ENCODE results near the gene TRIM75.
"Not testable (repeated sequence)": the region's sequence is repeated elsewhere in the genome, so short reads cannot be mapped to it uniquely, and the experiment has no call there.

TRIM75 gene

DNA sequence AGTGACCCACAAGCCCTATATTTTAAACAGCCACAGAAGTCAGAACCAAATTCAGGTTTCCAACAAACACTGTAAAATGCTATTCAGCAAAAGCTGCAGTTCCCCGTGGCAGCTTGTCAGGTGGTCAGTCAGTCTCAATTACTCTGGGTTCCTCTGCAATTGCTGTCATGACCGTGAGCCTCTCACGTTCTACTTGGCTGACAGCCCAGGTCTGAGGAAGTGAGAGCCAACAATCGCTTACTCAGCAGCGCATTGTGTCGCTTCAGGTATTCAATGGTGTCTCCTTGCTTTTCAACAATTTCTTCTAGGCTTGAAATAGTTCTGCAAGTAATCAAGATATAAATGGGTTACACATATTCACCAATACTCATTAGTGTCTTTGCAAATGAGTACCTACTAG, 25.8 kb downstream of the TRIM75 start:
- DNase-seq: no peak

DNA sequence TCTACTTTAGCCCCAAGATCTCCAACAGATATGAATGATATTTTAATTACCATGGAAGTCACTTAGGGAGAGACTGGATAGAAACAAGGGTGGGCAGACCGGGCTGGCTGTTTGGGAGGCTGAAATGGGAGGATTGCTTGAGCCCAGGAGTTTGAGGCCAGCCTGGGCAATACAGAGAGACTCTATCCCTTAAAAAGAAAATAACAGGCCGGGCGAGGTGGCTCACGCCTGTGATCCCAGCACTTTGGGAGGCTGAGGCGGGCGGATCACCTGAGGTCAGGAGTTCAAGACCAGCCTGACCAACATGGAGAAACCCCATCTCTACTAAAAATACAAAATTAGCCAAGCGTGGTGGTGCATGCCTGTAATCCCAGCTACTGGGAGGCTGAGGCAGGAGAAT, 31.1 kb downstream of the TRIM75 start:
- not testable (repeated sequence) for DNase-seq

DNA sequence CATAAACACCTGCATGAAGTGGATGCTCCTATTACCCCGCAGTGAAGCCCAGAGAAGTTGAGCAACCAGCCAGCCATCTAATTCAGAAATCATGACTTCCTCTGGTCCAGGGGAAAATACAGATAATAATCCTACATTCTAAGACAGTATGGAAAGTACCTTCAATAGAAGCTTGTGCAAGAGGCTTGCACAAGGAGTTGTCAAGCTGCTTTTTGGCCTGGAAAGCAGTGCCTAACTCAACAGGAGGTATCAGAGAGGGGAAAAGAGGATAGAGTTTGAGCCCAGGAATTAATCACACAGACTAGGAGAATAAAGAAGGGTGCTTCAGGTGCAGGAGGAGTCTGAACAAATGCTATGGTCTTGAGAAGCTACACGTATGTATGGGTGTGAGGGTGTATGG, 32.3 kb downstream of the TRIM75 start:
- no peak for DNase-seq

DNA sequence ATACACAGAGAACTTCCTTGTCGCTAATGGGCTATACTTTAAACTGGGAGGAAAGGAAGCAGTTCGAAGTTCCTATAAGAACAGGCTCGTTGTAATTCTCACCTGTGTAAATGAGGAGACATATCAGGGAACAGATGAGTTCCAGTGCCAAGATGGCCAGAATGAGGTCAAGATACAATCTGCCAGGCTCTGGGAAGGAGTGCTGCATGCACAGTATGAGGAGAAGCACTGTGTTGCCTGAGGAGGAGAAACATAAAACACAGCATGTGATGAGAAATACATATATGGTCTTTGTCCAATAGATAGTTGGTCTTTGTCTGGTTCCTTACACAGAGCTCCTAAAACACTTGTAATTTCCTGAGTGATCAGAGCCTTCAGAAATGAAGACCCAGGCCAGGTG, 34.7 kb downstream of the TRIM75 start:
- no peak for DNase-seq

DNA sequence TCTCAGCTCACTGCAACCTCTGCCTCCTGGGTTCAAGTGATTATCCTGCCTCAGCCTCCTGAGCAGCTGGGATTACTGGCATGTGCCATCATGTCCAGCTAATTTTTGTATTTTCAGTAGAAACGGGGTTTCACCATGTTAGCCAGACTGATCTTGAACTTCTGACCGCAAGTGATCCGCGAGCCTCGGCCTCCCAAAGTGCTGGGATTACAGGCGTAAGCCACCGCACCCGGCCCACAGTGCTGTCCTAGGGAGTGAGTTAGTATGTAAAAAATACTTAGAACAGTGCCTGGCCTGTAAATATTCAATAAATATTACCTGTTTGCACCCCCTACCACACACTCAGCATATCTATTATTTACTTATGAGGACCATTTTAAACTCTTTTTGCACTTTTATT, 38.5 kb downstream of the TRIM75 start:
- DNase-seq: not testable (repeated sequence)

DNA sequence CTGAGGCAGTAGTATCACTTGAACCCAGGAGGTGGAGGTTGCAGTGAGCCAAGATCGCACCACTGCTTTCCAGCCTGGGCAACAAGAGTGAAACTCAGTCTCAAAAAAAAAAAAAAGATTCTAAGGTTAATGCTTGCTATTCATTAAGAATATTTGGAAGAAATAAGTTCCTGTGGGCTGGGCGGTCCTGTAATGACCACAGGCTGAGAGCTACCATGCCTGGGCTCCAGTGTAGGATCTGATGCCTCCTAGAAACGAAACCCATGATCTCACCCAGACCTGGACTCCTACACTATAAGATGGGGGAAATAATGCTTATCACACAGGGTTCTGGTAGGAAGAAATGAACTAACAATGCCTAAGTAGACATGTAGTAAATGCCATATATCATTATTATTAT, 41.2 kb downstream of the TRIM75 start:
- no peak for DNase-seq

DNA sequence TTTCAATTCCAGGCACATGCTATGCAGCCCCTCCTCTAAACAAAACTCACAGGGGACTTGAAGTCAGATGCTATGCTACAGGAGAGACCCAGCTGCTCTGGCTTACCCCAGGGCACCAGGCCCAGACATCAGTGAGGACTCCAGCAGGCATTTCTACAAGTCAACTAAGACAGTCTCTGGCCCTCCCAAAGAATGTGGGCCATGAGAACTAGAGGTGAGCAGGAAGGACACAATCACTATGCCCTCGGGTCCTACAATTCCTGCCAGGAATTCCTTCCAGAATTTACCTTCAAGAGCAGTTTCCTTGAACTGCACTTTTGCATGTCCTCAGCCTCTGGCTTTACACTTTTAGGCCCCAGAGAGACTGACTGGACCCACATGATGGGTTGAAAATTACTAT, 41.6 kb downstream of the TRIM75 start:
- DNase-seq: no peak

DNA sequence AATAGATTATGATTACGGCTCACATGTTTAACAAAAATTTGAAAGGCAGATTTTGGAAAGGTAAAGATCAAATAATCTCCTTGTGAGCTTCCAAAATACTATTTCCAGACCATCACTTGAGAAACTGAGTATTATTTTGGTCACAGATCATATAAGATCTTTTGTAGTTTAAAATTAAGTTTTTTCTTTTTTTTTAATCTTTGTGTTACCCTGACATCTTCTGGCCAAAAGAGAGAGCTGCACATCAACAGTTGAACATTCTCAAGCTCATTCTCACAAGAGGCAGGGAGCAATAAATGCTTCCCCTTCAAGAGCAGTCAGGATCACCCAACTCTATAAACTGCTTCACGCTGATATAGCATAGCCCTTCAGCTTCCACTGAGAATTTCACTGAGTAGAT, 43.1 kb downstream of the TRIM75 start:
- no peak for DNase-seq

DNA sequence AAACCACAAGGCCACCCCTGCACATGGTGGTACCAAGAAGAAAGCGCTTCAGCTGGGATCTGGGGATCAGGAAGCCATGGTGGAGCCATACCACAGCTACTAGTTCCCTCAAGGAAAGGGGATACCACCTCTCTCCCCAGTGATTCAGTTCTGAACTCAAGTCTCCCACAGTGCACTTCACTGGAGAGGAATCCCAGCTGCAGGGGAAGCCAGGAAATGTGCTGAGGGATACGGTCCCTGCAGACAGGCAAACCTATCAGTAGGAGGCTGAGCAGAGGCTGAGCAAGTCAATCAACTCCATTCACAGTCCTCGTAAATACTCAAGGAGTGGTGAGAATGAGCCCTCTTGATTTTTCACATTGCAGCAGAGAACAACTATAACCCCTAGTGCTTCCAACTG, 48.0 kb downstream of the TRIM75 start:
- no peak for DNase-seq

DNA sequence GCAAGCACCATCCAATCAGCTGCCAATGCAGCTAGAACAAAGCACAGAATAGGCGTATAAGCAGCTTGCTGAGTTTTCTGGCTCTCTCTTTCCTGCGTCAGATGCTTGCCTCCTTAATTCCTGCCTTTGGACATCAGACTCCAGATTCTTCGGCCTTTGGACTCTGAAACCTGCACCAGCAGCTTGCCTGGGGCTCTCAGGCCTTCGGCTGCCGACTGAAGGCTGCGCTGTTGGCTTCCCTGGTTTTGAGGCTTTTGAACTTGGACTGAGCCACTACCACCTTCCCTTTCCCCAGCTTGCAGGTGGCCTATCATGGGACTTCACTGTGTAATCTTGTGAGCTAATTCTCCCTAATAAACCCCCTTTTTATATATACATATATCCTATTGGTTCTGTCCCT, 52.9 kb downstream of the TRIM75 start:
- no peak for DNase-seq

All from T-helper 9 cell (primary cell).